HG02840 (cell line): ENCODE measurements around the gene THSD1.

Experiments
- ATAC-seq: cut with Tn5 transposase; IDR thresholded peaks from one replicate; pipeline ENCODE4 v1.9.1; 2021; ENCODE audit warnings: mild to moderate bottlenecking, moderate library complexity, moderate number of reproducible peaks; ENCODE audit not compliant: unreplicated experiment, low FRiP score

Gene THSD1

GRCh38 chr13:52405767-52406494 is at the start of gene THSD1:
THSD1 (minus strand) TSS chr13:52406172; CDS start chr13:52402600, 3,572 bp downstream.
- no peak for ATAC-seq

- ATAC-seq: peak; percentile 33
Observed at GRCh38 chr13:52455677-52456041, 49.7 kb upstream of the THSD1 start.

GRCh38 chr13:52454820-52455676 is 49.1 kb upstream of the THSD1 start, which contains the start of gene CKAP2:
CKAP2 (plus strand) TSS chr13:52455478; CDS start chr13:52455557, 79 bp downstream.
- ATAC-seq: peak; percentile 76

- ATAC-seq: no peak
Observed at GRCh38 chr13:52454459-52454819, 48.5 kb upstream of the THSD1 start.

GRCh38 chr13:52452470-52452869 is 46.5 kb upstream of the THSD1 start:
- ATAC-seq: no peak

GRCh38 chr13:52451135-52451804 is 45.3 kb upstream of the THSD1 start:
- no peak for ATAC-seq

- no peak for ATAC-seq
Observed at GRCh38 chr13:52450793-52451116, 44.8 kb upstream of the THSD1 start.

- peak; percentile 70 for ATAC-seq
Observed at GRCh38 chr13:52450012-52450792, 44.2 kb upstream of the THSD1 start, which contains the start of gene VPS36. VPS36 (minus strand) TSS chr13:52450634; CDS start chr13:52450594, 40 bp downstream.

- ATAC-seq: peak; percentile 1
Observed at GRCh38 chr13:52449331-52450011, 43.5 kb upstream of the THSD1 start.

GRCh38 chr13:52447815-52448552 is 42.0 kb upstream of the THSD1 start:
- ATAC-seq: no peak

- ATAC-seq: no peak
Observed at GRCh38 chr13:52447354-52447753, 41.4 kb upstream of the THSD1 start.

GRCh38 chr13:52446265-52446664 is 40.3 kb upstream of the THSD1 start:
- no peak for ATAC-seq

- no peak for ATAC-seq
Observed at GRCh38 chr13:52432456-52432855, 26.5 kb upstream of the THSD1 start.

- no peak for ATAC-seq
Observed at GRCh38 chr13:52428295-52428694, 22.3 kb upstream of the THSD1 start.

- ATAC-seq: no peak
Observed at GRCh38 chr13:52421216-52421615, 15.2 kb upstream of the THSD1 start.

- no peak for ATAC-seq
Observed at GRCh38 chr13:52419080-52419479, 13.1 kb upstream of the THSD1 start.

GRCh38 chr13:52414963-52415362 is 9.0 kb upstream of the THSD1 start:
- ATAC-seq: no peak

GRCh38 chr13:52414051-52414450 is 8.1 kb upstream of the THSD1 start:
- ATAC-seq: no peak

- ATAC-seq: no peak
Observed at GRCh38 chr13:52412128-52412527, 6.2 kb upstream of the THSD1 start.
